ENCODE measurements around the gene C1GALT1C1.
A peak's percentile ranks its signal among the peaks of the same experiment; 100 is the strongest.
"Not testable (repeated sequence)": the region's sequence is repeated elsewhere in the genome, so short reads cannot be mapped to it uniquely, and the experiment has no call there.

Gene C1GALT1C1

GRCh38 chrX:120629667-120630537 is at the start of gene C1GALT1C1:
TSS of gene C1GALT1C1 (minus strand) at chrX:120630054. CDS start at chrX:120627166, 2,888 bp downstream.
- DNase-seq, result peak; percentile 95

GRCh38 chrX:120677004-120677652 is 47.3 kb upstream of the C1GALT1C1 start:
- DNase-seq, result no peak

- DNase-seq, result no peak
Measured at GRCh38 chrX:120672841-120673530, 43.1 kb upstream of the C1GALT1C1 start.

GRCh38 chrX:120672389-120672788 is 42.5 kb upstream of the C1GALT1C1 start:
- DNase-seq, result no peak

- no peak for DNase-seq
Measured at GRCh38 chrX:120671963-120672362, 42.1 kb upstream of the C1GALT1C1 start.

GRCh38 chrX:120668357-120668756 is 38.5 kb upstream of the C1GALT1C1 start:
- DNase-seq, result no peak

- DNase-seq, result not testable (repeated sequence)
Measured at GRCh38 chrX:120664535-120664934, 34.7 kb upstream of the C1GALT1C1 start.

GRCh38 chrX:120664081-120664480 is 34.2 kb upstream of the C1GALT1C1 start:
- peak; percentile 6 for DNase-seq

- DNase-seq, result no peak
Measured at GRCh38 chrX:120662662-120663061, 32.8 kb upstream of the C1GALT1C1 start.

- no peak for DNase-seq
Measured at GRCh38 chrX:120660637-120661036, 30.8 kb upstream of the C1GALT1C1 start.

GRCh38 chrX:120653000-120653399 is 23.1 kb upstream of the C1GALT1C1 start:
- DNase-seq, result no peak

- not testable (repeated sequence) for DNase-seq
Measured at GRCh38 chrX:120652256-120652655, 22.4 kb upstream of the C1GALT1C1 start.

- DNase-seq, result no peak
Measured at GRCh38 chrX:120647127-120647526, 17.3 kb upstream of the C1GALT1C1 start.

- DNase-seq, result no peak
Measured at GRCh38 chrX:120642871-120643270, 13.0 kb upstream of the C1GALT1C1 start.

- DNase-seq, result no peak
Measured at GRCh38 chrX:120638619-120639018, 8.8 kb upstream of the C1GALT1C1 start.

- DNase-seq, result no peak
Measured at GRCh38 chrX:120625371-120625770, 4.5 kb downstream of the C1GALT1C1 start.

GRCh38 chrX:120617996-120618630 is 11.7 kb downstream of the C1GALT1C1 start:
- no peak for DNase-seq

- DNase-seq, result no peak
Measured at GRCh38 chrX:120614816-120615215, 15.0 kb downstream of the C1GALT1C1 start.

GRCh38 chrX:120612086-120612485 is 17.8 kb downstream of the C1GALT1C1 start:
- no peak for DNase-seq

- DNase-seq, result peak; percentile 9
Measured at GRCh38 chrX:120604361-120604782, 25.5 kb downstream of the C1GALT1C1 start.

GRCh38 chrX:120603707-120604360 is 26.0 kb downstream of the C1GALT1C1 start, which contains the start of gene MCTS1:
TSS of gene MCTS1 (plus strand) at chrX:120604101. CDS start at chrX:120604237, 136 bp downstream.
- DNase-seq, result peak; percentile 93

- no peak for DNase-seq
Measured at GRCh38 chrX:120585702-120586101, 44.2 kb downstream of the C1GALT1C1 start.

Measured in NCI-H510A treated with DMSO at 0.1 percent for 48 hours (cell line).